K562 (cell line): ENCODE results near the gene PAH. TPM values are rescaled to one million over a fixed set of nuclear protein-coding genes. Genes with fewer than 3 reads are reported as not detected.

Experiments
- ATAC-seq: fragments of 200-7000 bp; cut with Tn5 transposase; 3 replicates; pipeline ENCODE4 v1.9.1; 2020; ENCODE audit warnings: moderate library complexity
- BruUV-seq: library from RNA; stranded (reverse); fragments of 400-500 nt; replicated peaks from 2 replicates; lab custom pipeline; 2021; lab: Mats Ljungman, UMichigan
- CTCF ChIA-PET: fragments of 300-600 bp; formaldehyde crosslinking; extraction: SDS; loops from one replicate; lab custom pipeline; 2021; ENCODE audit warnings: low intra/inter-chr PET ratio; lab: Yijun Ruan, JAX
- POLR2A ChIA-PET: fragments of 300-600, 350-650 bp; sonication (Branson Sonifier 250); formaldehyde crosslinking; extraction: SDS; loops from one replicate; lab custom pipeline; 2021; ENCODE audit warnings: antibody characterized with exemption, inconsistent platforms; lab: Yijun Ruan, JAX
- DNase-seq, 4 experiments: peaks; one replicate each; pipeline versions ENCODE4 v3.0.0 to v3.0.0-alpha.2; 2011 to 2018; ENCODE audit warnings: low spot score in 3 of 4, mixed read lengths in 3 of 4; ENCODE audit errors: extremely low read depth in 1 of 4
- FAIRE-seq: peaks from 2 replicates; lab custom pipeline; 2011; peaks lifted over from hg19 to GRCh38; lab: Jason Lieb, UNC
- H2AFZ ChIP-seq: 2 replicates; pipeline ENCODE4 v1.6.0; 2011; ENCODE audit warnings: low read depth, low read length, control low read depth, inconsistent platforms
- H3K27ac ChIP-seq: fragments of 200-600 bp; 3 replicates; pipeline ENCODE4 v1.8.0; 2011; ENCODE audit warnings: low read depth, mild to moderate bottlenecking, control low read depth, inconsistent platforms, low read length, moderate library complexity, mixed read lengths; ENCODE audit errors: extremely low read depth
- H3K27me3 ChIP-seq, 2 experiments: fragments of 300-600 bp in 1 of 2; 2 replicates in 1 of 2; 3 replicates in 1 of 2; pipeline versions ENCODE4 v1.6.0 to v1.8.0; 2011; ENCODE audit warnings: inconsistent platforms in 2 of 2, low read length in 2 of 2, mild to moderate bottlenecking in 1 of 2, mixed read lengths in 1 of 2, moderate library complexity in 1 of 2; ENCODE audit not compliant: control insufficient read depth in 2 of 2, insufficient read depth in 2 of 2
- H3K36me3 ChIP-seq: fragments of 300-600 bp; 3 replicates; pipeline ENCODE4 v1.8.0; 2011; ENCODE audit warnings: mild to moderate bottlenecking, low read length, inconsistent platforms; ENCODE audit not compliant: control insufficient read depth, insufficient read depth
- H3K4me1 ChIP-seq, 2 experiments: fragments of 200-600 bp in 1 of 2; replicated peaks in 1 of 2; 2 replicates in 1 of 2; 3 replicates in 1 of 2; pipeline versions ENCODE4 v1.5.1 to v1.8.0; 2011; ENCODE audit warnings: inconsistent platforms in 2 of 2, low read length in 2 of 2, mild to moderate bottlenecking in 1 of 2, mixed read lengths in 1 of 2, moderate library complexity in 1 of 2; ENCODE audit not compliant: control insufficient read depth in 2 of 2, insufficient read depth in 2 of 2
- H3K4me2 ChIP-seq: 2 replicates; pipeline ENCODE4 v1.6.1; 2011; ENCODE audit warnings: low read length, control low read depth, inconsistent platforms, mixed read lengths; ENCODE audit not compliant: insufficient read depth
- H3K4me3 ChIP-seq: fragments of 200-600 bp; sonication (generic), shearing (Covaris generic); 2 replicates; pipeline ENCODE4 v1.5.1; 2016; ENCODE audit warnings: control low read depth, inconsistent platforms
- H3K79me2 ChIP-seq: fragments of 200-600 bp; 3 replicates; pipeline ENCODE4 v1.8.0; 2011; ENCODE audit warnings: low read length, inconsistent platforms; ENCODE audit not compliant: control insufficient read depth, insufficient read depth
- H3K9ac ChIP-seq, 2 experiments: 2 replicates each; pipeline versions ENCODE4 v1.6.0 to v1.6.1; 2011; ENCODE audit warnings: low read depth in 2 of 2, low read length in 2 of 2, control low read depth in 1 of 2, inconsistent platforms in 1 of 2, mild to moderate bottlenecking in 1 of 2, mixed read lengths in 1 of 2; ENCODE audit not compliant: insufficient read depth in 1 of 2
- H3K9me1 ChIP-seq: one replicate; pipeline ENCODE4 v1.6.0; 2011; ENCODE audit warnings: inconsistent platforms, mild to moderate bottlenecking, low read length, moderate library complexity; ENCODE audit not compliant: control insufficient read depth, insufficient read depth
- H3K9me3 ChIP-seq: replicated peaks from 2 replicates; pipeline ENCODE4 v1.5.1; 2011; ENCODE audit warnings: low read depth, low read length, inconsistent platforms; ENCODE audit not compliant: control insufficient read depth, insufficient read depth
- H4K20me1 ChIP-seq: replicated peaks from 2 replicates; pipeline ENCODE4 v1.6.1; 2011; ENCODE audit warnings: low read length, inconsistent platforms, mixed read lengths; ENCODE audit not compliant: control insufficient read depth, insufficient read depth
- ATF3 ChIP-seq, 2 experiments: fragments of 450-650 bp in 1 of 2; sonication (generic) in 1 of 2; formaldehyde crosslinking in 1 of 2; IDR thresholded peaks in 1 of 2; conservative IDR thresholded peaks in 1 of 2; 2 replicates each; pipeline versions ENCODE4 v1.6.1 to v1.8.1; 2016 to 2023; ENCODE audit warnings: mild to moderate bottlenecking in 2 of 2, moderate library complexity in 2 of 2, inconsistent platforms in 1 of 2, missing genetic modification reagents in 1 of 2
- HEY1 ChIP-seq: fragments of 250-450 bp; sonication (Bioruptor Pico); IDR thresholded peaks from 2 replicates; pipeline ENCODE4 v1.5.0; 2020; ENCODE audit warnings: mild to moderate bottlenecking, moderate library complexity, borderline replicate concordance
- RBM25 ChIP-seq: fragments of 200-400 bp; formaldehyde crosslinking; IDR thresholded peaks from 2 replicates; pipeline ENCODE4 v1.6.1; 2018; ENCODE audit warnings: low read length, low read depth, moderate library complexity; ENCODE audit not compliant: severe bottlenecking
- ZFP36 ChIP-seq: fragments of 150-350 bp; IDR thresholded peaks from 2 replicates; pipeline ENCODE4 v1.6.1; 2018; ENCODE audit warnings: low read length, low read depth; ENCODE audit not compliant: partially characterized antibody
- WGBS: fragments of 100-300 bp; shearing (Covaris generic); methylation state at CpG from one replicate; pipeline ENCODE4 v1.1.6; 2016; ENCODE audit warnings: low coverage, mixed read lengths; ENCODE audit not compliant: insufficient coverage; ENCODE audit errors: missing lambda C conversion rate; 5-methylcytosine and 5-hydroxymethylcytosine counted together
- in situ Hi-C: fragments of 300-500 bp; cut with MboI; formaldehyde crosslinking; loops from 4 replicates; pipeline ENCODE4 v1.15.0; 2018; ENCODE audit warnings: inconsistent platforms, mixed read lengths
- intact Hi-C: fragments of 100-400 bp; cut with micrococcal nuclease; formaldehyde crosslinking; loops from 2 replicates; pipeline ENCODE4 v1.14.2; 2022
- polyA plus RNA-seq, 8 experiments: library from polyadenylated mRNA; depleted of rRNA in 4 of 8; stranded (reverse) in 5 of 8; unstranded in 3 of 8; fragments of >200 nt; fragmentation: Nextera tagmentation in 2 of 8; fragmentation: Illumina TruSeq in 1 of 8; extraction: Ambion mirVana in 2 of 8; extraction: Trizol in 1 of 8; gene quantifications; 2 replicates each; pipeline versions ENCODE4 v1.2.1 to v1.2.3, GENCODE V29; 2011 to 2014; ENCODE audit warnings: inconsistent platforms in 1 of 8, missing spikeins in 1 of 8
- total RNA-seq, 7 experiments: library from RNA; depleted of rRNA in 6 of 7; stranded (reverse); fragments of >200 nt in 6 of 7; fragmentation: Illumina TruSeq in 2 of 7; extraction: Trizol in 2 of 7; gene quantifications; 2 replicates each; pipeline versions ENCODE4 v1.2.1 to v1.2.3, GENCODE V29; 2011 to 2021; ENCODE audit warnings: low replicate concordance in 1 of 7

PAH gene
- total and polyA plus RNA-seq, 9 of the 15 experiments (the other 6 are each of a cell fraction or from before 2014, with no cell fraction given), result 0.13 to 0.75 (median 0.69) TPM; not detected in 6

DNA sequence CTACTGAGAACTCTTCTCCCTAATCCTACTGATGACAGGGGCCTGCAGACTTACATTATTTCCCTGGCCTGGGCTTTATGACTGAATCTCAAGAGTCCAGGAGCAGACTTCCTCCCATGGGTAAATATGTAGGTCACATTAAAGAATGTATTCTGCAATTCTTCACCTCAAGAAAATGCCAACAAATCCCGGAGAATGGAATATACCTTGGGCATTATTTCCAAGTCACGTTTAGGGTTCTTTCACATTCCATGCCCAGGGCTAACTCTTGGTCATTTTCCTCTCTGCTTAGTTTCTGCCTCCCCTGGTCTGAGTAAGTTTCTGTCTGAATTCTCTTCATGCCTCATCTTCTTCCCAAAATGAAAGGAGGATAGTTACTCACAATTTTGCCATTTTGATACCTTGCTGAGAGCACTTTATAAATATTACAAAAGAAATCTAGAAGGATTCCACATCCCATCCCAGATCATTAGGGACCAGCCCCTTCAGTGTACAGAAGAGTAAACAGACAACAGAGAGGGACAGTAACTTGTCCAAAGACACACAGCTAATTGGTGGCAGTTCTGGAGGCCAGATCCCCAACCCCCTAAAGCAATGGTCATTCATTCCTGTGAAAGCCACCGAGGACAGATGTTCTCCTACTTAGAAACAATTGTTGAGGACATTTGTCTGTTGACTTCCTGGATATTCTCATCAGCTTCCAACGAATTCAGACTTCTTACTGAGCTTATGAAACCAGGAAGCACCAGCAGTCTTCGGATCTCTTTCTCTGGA is 605 bp downstream of the PAH start:
- Histone ChIP-seq H2AFZ (peak overlapping the region; percentile 76; the same call in 1 of the 2 replicates), H4K20me1 (no peaks in the 10 kb centered on the region), H3K9me3 (no peaks in the 10 kb centered on the region), H3K9me1 (no peaks in the 10 kb centered on the region), H3K4me1 (peaks cover 0 to 6% of the 10 kb centered on the region in 2 experiments; a peak in 2 of 5 replicates), H3K4me2 (peak overlapping the region; percentile 51; the same call in 1 of the 2 replicates), H3K27me3 (peaks cover 0 to 3% of the 10 kb centered on the region in 2 experiments; a peak in 1 of 5 replicates), H3K9ac (no peak overlapping the region), H3K4me3 (no peak overlapping the region), H3K36me3 (no peaks in the 10 kb centered on the region), H3K27ac (no peak overlapping the region), H3K79me2 (no peaks in the 10 kb centered on the region)
- in situ Hi-C loops (no loop called here), intact Hi-C loops (no loop called here)
- ATAC-seq, result no peak
- ChIA-PET POLR2A (interaction anchor here (1.3 kb wide), 1 partner anchor 15 kb away, joined by 4 read pairs; no protein-coding TSS in a partner anchor), CTCF (no interaction called here)
- WGBS, result 2% methylated on average over 5 of the region's 5 CpGs
- DNase-seq, result no peak
- FAIRE-seq, result no peak
- BruUV-seq, result no TSS peak
- TF ChIP-seq ATF3 (IDR thresholded peaks at IDR 0.05) (no peak), ATF3 (CRISPR knock-in tag; conservative IDR thresholded peaks at IDR 0.05) (no peak), HEY1 (CRISPR knock-in tag) (no peak), ZFP36 (peak; percentile 44), RBM25 (peak; percentile 68)
